HG03439 (cell line): ENCODE data around the gene KRTAP17-1.
"Not testable (repeated sequence)": the region's sequence is repeated elsewhere in the genome, so short reads cannot be mapped to it uniquely, and the experiment has no call there.

ENCODE experiments used
- ATAC-seq: cut with Tn5 transposase; IDR thresholded peaks from one replicate; pipeline ENCODE4 v1.9.1; 2021; ENCODE audit warnings: mild to moderate bottlenecking, moderate library complexity; ENCODE audit not compliant: unreplicated experiment

KRTAP17-1 gene

GRCh38 chr17:41307647-41308046, 7.9 kb downstream of the KRTAP17-1 start:
- ATAC-seq: no peak

GRCh38 chr17:41304091-41304490, 11.4 kb downstream of the KRTAP17-1 start:
- no peak for ATAC-seq

GRCh38 chr17:41302981-41303380, 12.5 kb downstream of the KRTAP17-1 start:
- ATAC-seq: no peak

- no peak for ATAC-seq
These were observed 13.3 kb downstream of the KRTAP17-1 start, which contains the start of gene KRTAP29-1 for GRCh38 chr17:41301916-41302901. Gene KRTAP29-1 (minus strand): TSS chr17:41302851. CDS start chr17:41302851, 0 bp downstream.

- ATAC-seq: no peak
These were observed 14.2 kb downstream of the KRTAP17-1 start for GRCh38 chr17:41301204-41301790.

- ATAC-seq: no peak
These were observed 16.9 kb downstream of the KRTAP17-1 start for GRCh38 chr17:41298458-41299135.

- no peak for ATAC-seq
These were observed 18.7 kb downstream of the KRTAP17-1 start for GRCh38 chr17:41296846-41297245.

- ATAC-seq: no peak
These were observed 21.5 kb downstream of the KRTAP17-1 start for GRCh38 chr17:41294016-41294415.

- ATAC-seq: no peak
These were observed 28.5 kb downstream of the KRTAP17-1 start for GRCh38 chr17:41287050-41287449.

- no peak for ATAC-seq
These were observed 31.0 kb downstream of the KRTAP17-1 start for GRCh38 chr17:41284546-41284945.

GRCh38 chr17:41284043-41284442, 31.5 kb downstream of the KRTAP17-1 start:
- no peak for ATAC-seq

GRCh38 chr17:41278176-41278955, 37.1 kb downstream of the KRTAP17-1 start:
- ATAC-seq: no peak

GRCh38 chr17:41275648-41276190, 39.8 kb downstream of the KRTAP17-1 start, which contains the start of gene KRTAP9-7:
Gene KRTAP9-7 (plus strand): TSS chr17:41275698. CDS start chr17:41275698, 0 bp downstream.
- ATAC-seq: not testable (repeated sequence)

GRCh38 chr17:41271858-41272257, 43.7 kb downstream of the KRTAP17-1 start:
- no peak for ATAC-seq

- ATAC-seq: not testable (repeated sequence)
These were observed 44.2 kb downstream of the KRTAP17-1 start for GRCh38 chr17:41271323-41271722.

GRCh38 chr17:41267711-41268110, 47.8 kb downstream of the KRTAP17-1 start:
- ATAC-seq: no peak

- ATAC-seq: no peak
These were observed 50.4 kb downstream of the KRTAP17-1 start, which contains the start of gene KRTAP9-6 for GRCh38 chr17:41265078-41265477. Gene KRTAP9-6 (plus strand): TSS chr17:41265378. CDS start chr17:41265378, 0 bp downstream.
